Measurements from ENCODE around the gene APPL2. TPM values are rescaled to one million over a fixed set of nuclear protein-coding genes. Genes with fewer than 3 reads are reported as not detected.

Gene APPL2
- total and polyA plus RNA-seq, 2 donors (not counting 1 experiment from before 2014, with no cell fraction given): 20.5 to 58.3 TPM

GRCh38 chr12:105223352-105223845 is 12.6 kb downstream of the APPL2 start:
- Histone ChIP-seq H3K9ac (ENCODE audit: low read length) (no peak overlapping the region), H3K4me3 (ENCODE audit: control extremely low read depth in 1 of 5, extremely low read depth in 1 of 5, insufficient read depth in 1 of 5, low read depth in 2 of 5, low read length in 4 of 5) (no peak overlapping the region), H3K27ac (ENCODE audit: low read length in 2 of 2) (no peak overlapping the region), H3K4me2 (replicated peaks; ENCODE audit: low read depth, low read length, poor library complexity, severe bottlenecking) (no peak overlapping the region), H3K27me3 (replicated peaks in 1 of 4; ENCODE audit: control extremely low read depth in 1 of 4, control insufficient read depth in 3 of 4, insufficient read depth in 4 of 4, low read length in 3 of 4) (no peaks in the 10 kb centered on the region), H3K9me3 (ENCODE audit: control extremely low read depth in 1 of 3, control insufficient read depth in 2 of 3, insufficient read depth in 1 of 3, low read length in 2 of 3) (no peaks in the 10 kb centered on the region), H4K20me1 (ENCODE audit: control insufficient read depth, insufficient read depth, low read length, poor library complexity, severe bottlenecking) (peaks cover 43% of the 10 kb centered on the region), H3K36me3 (replicated peaks in 1 of 2; ENCODE audit: control extremely low read depth in 1 of 2, control insufficient read depth in 1 of 2, extremely low read depth in 1 of 2, insufficient read depth in 2 of 2, low read length in 1 of 2) (peaks cover 4 to 57% of the 10 kb centered on the region in 2 experiments), H2AFZ (ENCODE audit: insufficient read depth, low read depth, low read length, poor library complexity, severe bottlenecking) (no peak overlapping the region), H3K79me2 (ENCODE audit: control insufficient read depth, insufficient read depth, low read length) (peaks cover 31% of the 10 kb centered on the region), H3K4me1 (ENCODE audit: control insufficient read depth in 2 of 2, insufficient read depth in 2 of 2, low read length in 2 of 2) (peaks cover 8 to 13% of the 10 kb centered on the region in 2 donors)
- H3K4me1 Mint-ChIP-seq: peaks cover 18% of the 10 kb centered on the region
- ChIA-PET CTCF (interaction anchor here (1.3 kb wide), 1 partner anchor 160 kb away, joined by 3 read pairs; no protein-coding TSS in a partner anchor), POLR2A (no interaction called here)
- H3K27me3 Mint-ChIP-seq: no peaks in the 10 kb centered on the region
- DNase-seq: no peak
- no peak for ATAC-seq (ENCODE audit: low read depth)
- H3K4me3 Mint-ChIP-seq: no peak overlapping the region
- intact Hi-C loops (cut with micrococcal nuclease): no loop called here
- TF ChIP-seq, protein P1, sequence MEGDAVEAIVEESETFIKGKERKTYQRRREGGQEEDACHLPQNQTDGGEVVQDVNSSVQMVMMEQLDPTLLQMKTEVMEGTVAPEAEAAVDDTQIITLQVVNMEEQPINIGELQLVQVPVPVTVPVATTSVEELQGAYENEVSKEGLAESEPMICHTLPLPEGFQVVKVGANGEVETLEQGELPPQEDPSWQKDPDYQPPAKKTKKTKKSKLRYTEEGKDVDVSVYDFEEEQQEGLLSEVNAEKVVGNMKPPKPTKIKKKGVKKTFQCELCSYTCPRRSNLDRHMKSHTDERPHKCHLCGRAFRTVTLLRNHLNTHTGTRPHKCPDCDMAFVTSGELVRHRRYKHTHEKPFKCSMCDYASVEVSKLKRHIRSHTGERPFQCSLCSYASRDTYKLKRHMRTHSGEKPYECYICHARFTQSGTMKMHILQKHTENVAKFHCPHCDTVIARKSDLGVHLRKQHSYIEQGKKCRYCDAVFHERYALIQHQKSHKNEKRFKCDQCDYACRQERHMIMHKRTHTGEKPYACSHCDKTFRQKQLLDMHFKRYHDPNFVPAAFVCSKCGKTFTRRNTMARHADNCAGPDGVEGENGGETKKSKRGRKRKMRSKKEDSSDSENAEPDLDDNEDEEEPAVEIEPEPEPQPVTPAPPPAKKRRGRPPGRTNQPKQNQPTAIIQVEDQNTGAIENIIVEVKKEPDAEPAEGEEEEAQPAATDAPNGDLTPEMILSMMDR (IDR thresholded peaks at IDR 0.05): no peak
- no peak for TF ChIP-seq EZH2 (IDR thresholded peaks at IDR 0.05; ENCODE audit: borderline replicate concordance, insufficient read depth, low read depth, low read length, poor library complexity, severe bottlenecking)
- no peak overlapping the region for H3K27ac Mint-ChIP-seq
- H3K9me3 Mint-ChIP-seq (ENCODE audit: insufficient read depth): no peaks in the 10 kb centered on the region
- 95% methylated on average over 2 of the region's 4 CpGs for WGBS (ENCODE audit: insufficient coverage)

DNA sequence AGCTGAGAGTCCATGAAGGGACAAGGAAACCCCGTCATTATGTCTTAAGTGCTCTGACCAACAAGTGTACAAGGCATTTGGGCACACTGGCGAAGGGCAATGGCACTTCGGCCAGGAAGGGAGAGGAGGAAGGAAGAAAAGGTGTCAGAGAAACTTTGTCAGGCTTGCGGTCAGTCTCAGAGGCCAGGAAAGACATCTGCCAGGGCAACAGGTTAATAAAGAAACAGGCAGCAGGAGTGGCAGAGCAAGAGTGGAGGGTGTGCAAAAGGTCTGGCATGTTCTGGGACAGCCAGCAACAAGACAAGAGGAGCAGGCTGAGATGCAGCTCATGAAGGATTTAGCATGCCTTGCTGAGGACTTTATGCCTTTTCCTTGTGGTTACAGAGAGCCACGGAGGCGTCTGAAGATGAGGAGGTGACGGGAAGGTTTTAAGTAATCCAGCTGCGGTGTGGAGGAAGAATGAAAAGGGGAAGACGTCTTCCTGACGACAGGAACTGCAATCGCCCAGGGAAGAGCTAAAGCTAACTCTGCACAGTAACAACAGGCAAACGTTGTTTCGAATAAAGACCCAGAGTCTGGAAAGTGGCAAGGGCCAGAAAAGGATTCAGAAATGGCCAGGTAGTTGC is 13.1 kb downstream of the APPL2 start:
- no peaks in the 10 kb centered on the region for H3K27me3 ChIP-seq (replicated peaks in 1 of 4; ENCODE audit: control extremely low read depth in 1 of 4, control insufficient read depth in 3 of 4, insufficient read depth in 4 of 4, low read length in 3 of 4)
- Mint-ChIP-seq H3K4me1 (peaks cover 18% of the 10 kb centered on the region), H3K27ac (no peak overlapping the region), H3K27me3 (no peaks in the 10 kb centered on the region), H3K4me3 (no peak overlapping the region), H3K9me3 (ENCODE audit: insufficient read depth) (no peaks in the 10 kb centered on the region)
- no peak overlapping the region for H2AFZ ChIP-seq (ENCODE audit: insufficient read depth, low read depth, low read length, poor library complexity, severe bottlenecking)
- H3K79me2 ChIP-seq (ENCODE audit: control insufficient read depth, insufficient read depth, low read length): peaks cover 31% of the 10 kb centered on the region
- H3K9ac ChIP-seq (ENCODE audit: low read length): no peak overlapping the region
- peaks cover 4 to 57% of the 10 kb centered on the region in 2 experiments for H3K36me3 ChIP-seq (replicated peaks in 1 of 2; ENCODE audit: control extremely low read depth in 1 of 2, control insufficient read depth in 1 of 2, extremely low read depth in 1 of 2, insufficient read depth in 2 of 2, low read length in 1 of 2)
- no peak overlapping the region for H3K27ac ChIP-seq (ENCODE audit: low read length in 2 of 2)
- H3K4me1 ChIP-seq (ENCODE audit: control insufficient read depth in 2 of 2, insufficient read depth in 2 of 2, low read length in 2 of 2): peaks cover 8 to 13% of the 10 kb centered on the region in 2 donors
- no peak for TF ChIP-seq EZH2 (IDR thresholded peaks at IDR 0.05; ENCODE audit: borderline replicate concordance, insufficient read depth, low read depth, low read length, poor library complexity, severe bottlenecking)
- TF ChIP-seq, protein P1 (IDR thresholded peaks at IDR 0.05): no peak
- intact Hi-C loops (cut with micrococcal nuclease): no loop called here
- ChIA-PET CTCF (no interaction called here), POLR2A (no interaction called here)
- peaks cover 43% of the 10 kb centered on the region for H4K20me1 ChIP-seq (ENCODE audit: control insufficient read depth, insufficient read depth, low read length, poor library complexity, severe bottlenecking)
- DNase-seq (no peak), ATAC-seq (ENCODE audit: low read depth) (no peak)
- no peak overlapping the region for H3K4me3 ChIP-seq (ENCODE audit: control extremely low read depth in 1 of 5, extremely low read depth in 1 of 5, insufficient read depth in 1 of 5, low read depth in 2 of 5, low read length in 4 of 5)
- WGBS (ENCODE audit: insufficient coverage): 75% methylated on average over 11 of the region's 13 CpGs
- no peak overlapping the region for H3K4me2 ChIP-seq (replicated peaks; ENCODE audit: low read depth, low read length, poor library complexity, severe bottlenecking)
- H3K9me3 ChIP-seq (ENCODE audit: control extremely low read depth in 1 of 3, control insufficient read depth in 2 of 3, insufficient read depth in 1 of 3, low read length in 2 of 3): no peaks in the 10 kb centered on the region

Measured in B cell (primary cell).